ENCODE data around the gene CEP89.
"Not testable (repeated sequence)": the region's sequence is repeated elsewhere in the genome, so short reads cannot be mapped to it uniquely, and the experiment has no call there.

Gene CEP89

GRCh38 chr19:32971715-32972540 lies at the start of gene CEP89, which contains the start of gene FAAP24:
Gene CEP89, minus strand, starts transcription at chr19:32971958. Its CDS starts 84 bp downstream, at chr19:32971874.
Gene FAAP24, plus strand, starts transcription at chr19:32972242. Its CDS starts 955 bp downstream, at chr19:32973197.
- DNase-seq (ENCODE audit: low read depth, low spot score) = peak; percentile 97

GRCh38 chr19:33010891-33011290 lies 39.1 kb upstream of the CEP89 start:
- H3K27ac ChIP-seq; DNase-seq (ENCODE audit: low read depth, low spot score): not testable (repeated sequence)

More at GRCh38 chr19:32971715-32972540, at the start of gene CEP89, which contains the start of gene FAAP24:
- no peak within 1 kb of the TSS for H3K27ac ChIP-seq

GRCh38 chr19:33008738-33009137 lies 37.0 kb upstream of the CEP89 start:
- no peak for DNase-seq (ENCODE audit: low read depth, low spot score)

GRCh38 chr19:33005440-33005839 lies 33.7 kb upstream of the CEP89 start:
- H3K27ac ChIP-seq = no peak overlapping the region
- DNase-seq (ENCODE audit: low read depth, low spot score) = peak; percentile 8

More at GRCh38 chr19:33008738-33009137, 37.0 kb upstream of the CEP89 start:
- H3K27ac ChIP-seq = no peak overlapping the region

GRCh38 chr19:33003424-33004024 lies 31.8 kb upstream of the CEP89 start:
- not testable (repeated sequence) for H3K27ac ChIP-seq; DNase-seq (ENCODE audit: low read depth, low spot score)

- DNase-seq (ENCODE audit: low read depth, low spot score); H3K27ac ChIP-seq: not testable (repeated sequence)
Observed at GRCh38 chr19:33002126-33002865, 30.5 kb upstream of the CEP89 start.

GRCh38 chr19:33000910-33001309 lies 29.2 kb upstream of the CEP89 start:
- no peak overlapping the region for H3K27ac ChIP-seq
- no peak for DNase-seq (ENCODE audit: low read depth, low spot score)

- no peak overlapping the region for H3K27ac ChIP-seq
- no peak for DNase-seq (ENCODE audit: low read depth, low spot score)
Observed at GRCh38 chr19:33000510-33000909, 28.8 kb upstream of the CEP89 start.

GRCh38 chr19:32998722-32999121 lies 27.0 kb upstream of the CEP89 start:
- DNase-seq (ENCODE audit: low read depth, low spot score) = no peak
- no peak overlapping the region for H3K27ac ChIP-seq

- H3K27ac ChIP-seq = no peak overlapping the region
- DNase-seq (ENCODE audit: low read depth, low spot score) = no peak
Observed at GRCh38 chr19:32997716-32998355, 26.1 kb upstream of the CEP89 start.

- not testable (repeated sequence) for H3K27ac ChIP-seq; DNase-seq (ENCODE audit: low read depth, low spot score)
Observed at GRCh38 chr19:32997061-32997464, 25.3 kb upstream of the CEP89 start.

- not testable (repeated sequence) for H3K27ac ChIP-seq; DNase-seq (ENCODE audit: low read depth, low spot score)
Observed at GRCh38 chr19:32995966-32996365, 24.2 kb upstream of the CEP89 start.

GRCh38 chr19:32988724-32989123 lies 17.0 kb upstream of the CEP89 start:
- no peak for DNase-seq (ENCODE audit: low read depth, low spot score)
- H3K27ac ChIP-seq = no peak overlapping the region

GRCh38 chr19:32988254-32988653 lies 16.5 kb upstream of the CEP89 start:
- not testable (repeated sequence) for DNase-seq (ENCODE audit: low read depth, low spot score)

GRCh38 chr19:32982488-32982887 lies 10.7 kb upstream of the CEP89 start:
- DNase-seq (ENCODE audit: low read depth, low spot score); H3K27ac ChIP-seq: not testable (repeated sequence)

More at GRCh38 chr19:32988254-32988653, 16.5 kb upstream of the CEP89 start:
- H3K27ac ChIP-seq = not testable (repeated sequence)

GRCh38 chr19:32979807-32980206 lies 8.0 kb upstream of the CEP89 start:
- not testable (repeated sequence) for H3K27ac ChIP-seq; DNase-seq (ENCODE audit: low read depth, low spot score)

- not testable (repeated sequence) for DNase-seq (ENCODE audit: low read depth, low spot score); H3K27ac ChIP-seq
Observed at GRCh38 chr19:32977813-32978212, 6.1 kb upstream of the CEP89 start.

GRCh38 chr19:32977280-32977679 lies 5.5 kb upstream of the CEP89 start:
- DNase-seq (ENCODE audit: low read depth, low spot score) = no peak
- no peak overlapping the region for H3K27ac ChIP-seq

- DNase-seq (ENCODE audit: low read depth, low spot score) = no peak
- no peak overlapping the region for H3K27ac ChIP-seq
Observed at GRCh38 chr19:32976223-32976805, 4.6 kb upstream of the CEP89 start.

All from epithelial cell of prostate (primary cell).